Measurements from ENCODE around the gene SIN3B.
A peak's percentile ranks its signal among the peaks of the same experiment; 100 is the strongest.

SIN3B gene

GRCh38 chr19:16897029-16897855, 68.0 kb downstream of the SIN3B start (continued):
- TF ChIP-seq ZNF280D (tag by site-specific recombination; IDR thresholded peaks at IDR 0.05) = no peak
- TF ChIP-seq ZNF580 (tag by site-specific recombination; IDR thresholded peaks at IDR 0.05) = no peak
- no peak for TF ChIP-seq ZNF530 (tag by site-specific recombination; IDR thresholded peaks at IDR 0.05; ENCODE audit: low read depth)
- no peak for TF ChIP-seq ZNF677 (tag by site-specific recombination; IDR thresholded peaks at IDR 0.05)
- no peak for TF ChIP-seq ZNF747 (tag by site-specific recombination; IDR thresholded peaks at IDR 0.05)
- no peak for TF ChIP-seq MEIS1 (CRISPR knock-in tag; IDR thresholded peaks at IDR 0.05; ENCODE audit: borderline replicate concordance)
- peak; percentile 68 for TF ChIP-seq EGR2 (tag by site-specific recombination; IDR thresholded peaks at IDR 0.05; ENCODE audit: low read depth)
- TF ChIP-seq GFI1B (tag by site-specific recombination; IDR thresholded peaks at IDR 0.05) = no peak
- TF ChIP-seq SP2 (tag by site-specific recombination; IDR thresholded peaks at IDR 0.05) = peak; percentile 76
- no peak for TF ChIP-seq ZNF670 (tag by site-specific recombination; IDR thresholded peaks at IDR 0.05; ENCODE audit: low read depth)
- TF ChIP-seq ZNF785 (tag by site-specific recombination; IDR thresholded peaks at IDR 0.05) = no peak
- no peak for TF ChIP-seq ZNF341 (tag by site-specific recombination; IDR thresholded peaks at IDR 0.05; ENCODE audit: low read depth)
- no peak for TF ChIP-seq ZNF558 (tag by site-specific recombination; IDR thresholded peaks at IDR 0.05)
- no peak for TF ChIP-seq HOXD13 (CRISPR knock-in tag; IDR thresholded peaks at IDR 0.05; ENCODE audit: borderline replicate concordance)
- TF ChIP-seq RBAK (tag by site-specific recombination; IDR thresholded peaks at IDR 0.05) = no peak
- TF ChIP-seq OSR2 (tag by site-specific recombination; IDR thresholded peaks at IDR 0.05) = no peak
- no peak for TF ChIP-seq ZNF311 (tag by site-specific recombination; IDR thresholded peaks at IDR 0.05; ENCODE audit: borderline replicate concordance)
- TF ChIP-seq ZNF155 (tag by site-specific recombination; IDR thresholded peaks at IDR 0.05) = no peak
- no peak for TF ChIP-seq PBX3 (CRISPR knock-in tag; IDR thresholded peaks at IDR 0.05)
- no peak for TF ChIP-seq HIC1 (tag by site-specific recombination; IDR thresholded peaks at IDR 0.05)
- no peak for TF ChIP-seq ZNF26 (tag by site-specific recombination; IDR thresholded peaks at IDR 0.05)
- TF ChIP-seq ZNF426 (tag by site-specific recombination; IDR thresholded peaks at IDR 0.05) = no peak
- no peak for TF ChIP-seq ZNF16 (tag by site-specific recombination; IDR thresholded peaks at IDR 0.05; ENCODE audit: low read depth)
- no peak for TF ChIP-seq REST (tag by site-specific recombination; IDR thresholded peaks at IDR 0.05)
- no peak for TF ChIP-seq ZNF211 (tag by site-specific recombination; IDR thresholded peaks at IDR 0.05; ENCODE audit: low read depth)
- TF ChIP-seq ZSCAN16 (tag by site-specific recombination; IDR thresholded peaks at IDR 0.05) = no peak
